HL-60 (cell line): ENCODE results near the gene STXBP1.

ENCODE experiments used
- DNase-seq, 2 experiments: peaks; one replicate each; pipeline ENCODE4 v3.0.0-alpha.2; 2010 to 2020; ENCODE audit warnings: low read depth in 1 of 2, low spot score in 1 of 2
- H3K27ac ChIP-seq: fragments of 250-450 bp; sonication (Bioruptor Pico); replicated peaks from 2 replicates; pipeline ENCODE4 v1.5.1; 2020; ENCODE audit warnings: mild to moderate bottlenecking, moderate library complexity
- H3K27me3 ChIP-seq: fragments of 250-450 bp; sonication (Bioruptor Pico); 2 replicates; pipeline ENCODE4 v1.5.1; 2021; ENCODE audit warnings: mild to moderate bottlenecking, moderate library complexity; ENCODE audit not compliant: insufficient read depth, poor library complexity, severe bottlenecking
- H3K4me3 ChIP-seq: replicated peaks from 2 replicates; pipeline ENCODE4 v1.5.1; 2011; ENCODE audit warnings: mild to moderate bottlenecking, control low read depth, low read length; ENCODE audit not compliant: insufficient read depth
- CTCF ChIP-seq: IDR thresholded peaks from one replicate; pipeline ENCODE4 v1.5.1; 2011; ENCODE audit warnings: low read length, control low read depth, inconsistent platforms; ENCODE audit not compliant: insufficient read depth
- GABPA ChIP-seq: IDR thresholded peaks from 2 replicates; pipeline ENCODE4 v1.6.1; 2012; ENCODE audit warnings: low read depth
- POLR2AphosphoS5 ChIP-seq: IDR thresholded peaks from 2 replicates; pipeline ENCODE4 v1.6.1; 2012; ENCODE audit warnings: low read depth
- REST ChIP-seq: IDR thresholded peaks from 2 replicates; pipeline ENCODE4 v1.6.1; 2012; ENCODE audit warnings: low read depth; ENCODE audit not compliant: insufficient replicate concordance
- SPI1 ChIP-seq: IDR thresholded peaks from 2 replicates; pipeline ENCODE4 v1.6.1; 2012; ENCODE audit warnings: low read depth, mild to moderate bottlenecking, borderline replicate concordance

STXBP1 gene

GRCh38 chr9:127679506-127679905 is 67.4 kb downstream of the STXBP1 start:
- no peak for TF ChIP-seq REST
- no peak for TF ChIP-seq POLR2AphosphoS5
- DNase-seq, result no peak

GRCh38 chr9:127680226-127680625 is 68.1 kb downstream of the STXBP1 start:
- Histone ChIP-seq H3K27me3 (no peaks in the 10 kb centered on the region), H3K27ac (no peak overlapping the region), H3K4me3 (no peak overlapping the region)
- no peak for DNase-seq
- TF ChIP-seq REST, result no peak
- no peak for TF ChIP-seq CTCF

More at GRCh38 chr9:127679506-127679905, 67.4 kb downstream of the STXBP1 start:
- Histone ChIP-seq H3K27me3 (no peaks in the 10 kb centered on the region), H3K27ac (no peak overlapping the region), H3K4me3 (no peak overlapping the region)

GRCh38 chr9:127680846-127681245 is 68.8 kb downstream of the STXBP1 start:
- Histone ChIP-seq H3K27me3 (no peaks in the 10 kb centered on the region), H3K4me3 (no peak overlapping the region), H3K27ac (no peak overlapping the region)
- no peak for DNase-seq
- no peak for TF ChIP-seq GABPA
- no peak for TF ChIP-seq REST

- Histone ChIP-seq H3K27me3 (no peaks in the 10 kb centered on the region), H3K27ac (no peak overlapping the region), H3K4me3 (no peak overlapping the region)
- TF ChIP-seq REST, result no peak
- TF ChIP-seq GABPA, result no peak
- TF ChIP-seq POLR2AphosphoS5, result no peak
- TF ChIP-seq CTCF, result no peak
- TF ChIP-seq SPI1, result no peak
- DNase-seq, result no peak
These were observed 70.5 kb downstream of the STXBP1 start for GRCh38 chr9:127682351-127683136.
